ENCODE data around the gene MEIS1.

The MEIS1 gene

GRCh38 chr2:66461001-66461663 lies 26.2 kb downstream of the MEIS1 start:
- Histone ChIP-seq H3K36me3 (peaks cover 8% of the 10 kb centered on the region), H3K27ac (no peak overlapping the region), H3K27me3 (ENCODE audit: insufficient read depth, low read depth, severe bottlenecking) (no peaks in the 10 kb centered on the region), H3K9me3 (ENCODE audit: severe bottlenecking) (no peaks in the 10 kb centered on the region), H3K4me3 (ENCODE audit: low read depth, low read length) (no peak overlapping the region)
- DNase-seq, result no peak
- TF ChIP-seq, protein P1, sequence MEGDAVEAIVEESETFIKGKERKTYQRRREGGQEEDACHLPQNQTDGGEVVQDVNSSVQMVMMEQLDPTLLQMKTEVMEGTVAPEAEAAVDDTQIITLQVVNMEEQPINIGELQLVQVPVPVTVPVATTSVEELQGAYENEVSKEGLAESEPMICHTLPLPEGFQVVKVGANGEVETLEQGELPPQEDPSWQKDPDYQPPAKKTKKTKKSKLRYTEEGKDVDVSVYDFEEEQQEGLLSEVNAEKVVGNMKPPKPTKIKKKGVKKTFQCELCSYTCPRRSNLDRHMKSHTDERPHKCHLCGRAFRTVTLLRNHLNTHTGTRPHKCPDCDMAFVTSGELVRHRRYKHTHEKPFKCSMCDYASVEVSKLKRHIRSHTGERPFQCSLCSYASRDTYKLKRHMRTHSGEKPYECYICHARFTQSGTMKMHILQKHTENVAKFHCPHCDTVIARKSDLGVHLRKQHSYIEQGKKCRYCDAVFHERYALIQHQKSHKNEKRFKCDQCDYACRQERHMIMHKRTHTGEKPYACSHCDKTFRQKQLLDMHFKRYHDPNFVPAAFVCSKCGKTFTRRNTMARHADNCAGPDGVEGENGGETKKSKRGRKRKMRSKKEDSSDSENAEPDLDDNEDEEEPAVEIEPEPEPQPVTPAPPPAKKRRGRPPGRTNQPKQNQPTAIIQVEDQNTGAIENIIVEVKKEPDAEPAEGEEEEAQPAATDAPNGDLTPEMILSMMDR (IDR thresholded peaks at IDR 0.05; ENCODE audit: low read depth, low read length), result no peak

DNA sequence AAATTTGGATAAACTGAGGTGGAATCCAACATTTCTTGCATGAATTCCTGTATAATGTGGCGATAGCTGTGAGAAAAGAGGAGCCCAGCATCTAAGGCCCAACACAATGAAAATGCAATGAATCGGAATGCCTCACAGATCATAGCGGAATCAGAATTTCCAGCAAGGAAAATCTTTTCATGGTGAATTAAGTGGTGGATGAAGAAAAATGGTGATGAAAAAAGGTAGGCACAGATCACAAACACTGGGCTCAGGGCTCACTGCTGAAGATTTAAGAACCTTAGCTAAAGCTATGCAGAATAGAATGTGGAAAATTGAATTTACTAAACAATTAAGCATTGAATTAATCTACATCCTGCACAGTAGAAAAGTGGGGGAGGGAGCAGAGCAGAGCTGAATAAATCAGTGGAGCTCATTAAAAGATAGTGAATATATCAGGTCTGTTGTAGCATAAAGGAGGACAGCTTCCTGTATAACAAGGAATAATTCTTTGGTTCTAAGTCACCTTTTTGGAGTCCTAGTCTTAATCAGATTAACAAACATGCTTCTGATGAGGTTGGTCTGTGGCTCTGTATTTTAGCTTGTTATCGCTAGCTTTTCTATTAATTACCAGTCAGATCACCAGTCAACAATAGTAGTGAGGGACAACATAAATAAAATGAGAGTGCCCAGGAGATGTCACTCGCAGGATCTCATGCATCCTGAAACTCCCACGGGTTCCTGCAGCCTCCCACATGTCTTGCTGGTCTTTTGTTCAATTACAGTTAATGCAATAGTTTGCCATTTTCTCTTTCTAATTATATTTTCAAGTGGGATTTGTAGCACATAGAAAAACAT lies 27.0 kb downstream of the MEIS1 start:
- no peak for DNase-seq
- TF ChIP-seq, protein P1 (IDR thresholded peaks at IDR 0.05; ENCODE audit: low read depth, low read length), result no peak
- peaks cover 4% of the 10 kb centered on the region for H3K36me3 ChIP-seq

GRCh38 chr2:66462501-66462825 lies 27.5 kb downstream of the MEIS1 start:
- TF ChIP-seq, protein P1 (IDR thresholded peaks at IDR 0.05; ENCODE audit: low read depth, low read length), result no peak
- Histone ChIP-seq H3K27me3 (ENCODE audit: insufficient read depth, low read depth, severe bottlenecking) (no peaks in the 10 kb centered on the region), H3K9me3 (ENCODE audit: severe bottlenecking) (no peaks in the 10 kb centered on the region), H3K36me3 (peaks cover 4% of the 10 kb centered on the region), H3K4me3 (ENCODE audit: low read depth, low read length) (no peak overlapping the region), H3K27ac (no peak overlapping the region)
- DNase-seq, result no peak

More for the DNA sequence above, 27.0 kb downstream of the MEIS1 start:
- no peaks in the 10 kb centered on the region for H3K9me3 ChIP-seq (ENCODE audit: severe bottlenecking)
- no peaks in the 10 kb centered on the region for H3K27me3 ChIP-seq (ENCODE audit: insufficient read depth, low read depth, severe bottlenecking)
- no peak overlapping the region for H3K27ac ChIP-seq
- no peak overlapping the region for H3K4me3 ChIP-seq (ENCODE audit: low read depth, low read length)

GRCh38 chr2:66463206-66463755 lies 28.4 kb downstream of the MEIS1 start:
- no peaks in the 10 kb centered on the region for H3K9me3 ChIP-seq (ENCODE audit: severe bottlenecking)
- no peaks in the 10 kb centered on the region for H3K27me3 ChIP-seq (ENCODE audit: insufficient read depth, low read depth, severe bottlenecking)
- H3K36me3 ChIP-seq, result peaks cover 4% of the 10 kb centered on the region
- no peak overlapping the region for H3K27ac ChIP-seq
- no peak for DNase-seq
- TF ChIP-seq, protein P1 (IDR thresholded peaks at IDR 0.05; ENCODE audit: low read depth, low read length), result no peak
- H3K4me3 ChIP-seq (ENCODE audit: low read depth, low read length), result no peak overlapping the region

- Histone ChIP-seq H3K9me3 (ENCODE audit: severe bottlenecking) (no peaks in the 10 kb centered on the region), H3K27ac (no peak overlapping the region), H3K4me3 (ENCODE audit: low read depth, low read length) (no peak overlapping the region), H3K36me3 (peaks cover 4% of the 10 kb centered on the region), H3K27me3 (ENCODE audit: insufficient read depth, low read depth, severe bottlenecking) (no peaks in the 10 kb centered on the region)
- TF ChIP-seq, protein P1 (IDR thresholded peaks at IDR 0.05; ENCODE audit: low read depth, low read length), result no peak
- DNase-seq, result no peak
Observed at GRCh38 chr2:66464930-66465637, 30.2 kb downstream of the MEIS1 start.
